Measurements from ENCODE around the gene P2RX7.

GRCh38 chr12:121175383-121176119, 42.9 kb downstream of the P2RX7 start:
- TF ChIP-seq, protein P1, sequence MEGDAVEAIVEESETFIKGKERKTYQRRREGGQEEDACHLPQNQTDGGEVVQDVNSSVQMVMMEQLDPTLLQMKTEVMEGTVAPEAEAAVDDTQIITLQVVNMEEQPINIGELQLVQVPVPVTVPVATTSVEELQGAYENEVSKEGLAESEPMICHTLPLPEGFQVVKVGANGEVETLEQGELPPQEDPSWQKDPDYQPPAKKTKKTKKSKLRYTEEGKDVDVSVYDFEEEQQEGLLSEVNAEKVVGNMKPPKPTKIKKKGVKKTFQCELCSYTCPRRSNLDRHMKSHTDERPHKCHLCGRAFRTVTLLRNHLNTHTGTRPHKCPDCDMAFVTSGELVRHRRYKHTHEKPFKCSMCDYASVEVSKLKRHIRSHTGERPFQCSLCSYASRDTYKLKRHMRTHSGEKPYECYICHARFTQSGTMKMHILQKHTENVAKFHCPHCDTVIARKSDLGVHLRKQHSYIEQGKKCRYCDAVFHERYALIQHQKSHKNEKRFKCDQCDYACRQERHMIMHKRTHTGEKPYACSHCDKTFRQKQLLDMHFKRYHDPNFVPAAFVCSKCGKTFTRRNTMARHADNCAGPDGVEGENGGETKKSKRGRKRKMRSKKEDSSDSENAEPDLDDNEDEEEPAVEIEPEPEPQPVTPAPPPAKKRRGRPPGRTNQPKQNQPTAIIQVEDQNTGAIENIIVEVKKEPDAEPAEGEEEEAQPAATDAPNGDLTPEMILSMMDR (conservative IDR thresholded peaks at IDR 0.05; ENCODE audit: low read depth, low read length) = no peak
- no peak for TF ChIP-seq EZH2phosphoT487 (IDR thresholded peaks at IDR 0.05; ENCODE audit: borderline replicate concordance, low read length)

Measured in PC-3 (cell line).